HCT116 (cell line): ENCODE measurements around the gene HHIPL1. TPM values are rescaled to one million over a fixed set of nuclear protein-coding genes. Genes with fewer than 3 reads are reported as not detected.

Source experiments
- ATAC-seq: fragments of 200-7000 bp; cut with Tn5 transposase; 2 replicates; pipeline ENCODE4 v1.9.1; 2020; ENCODE audit warnings: mild to moderate bottlenecking, moderate library complexity
- BruUV-seq: library from RNA; stranded (reverse); fragments of 400-500 nt; replicated peaks from 2 replicates; lab custom pipeline; 2021; lab: Mats Ljungman, UMichigan
- CTCF ChIA-PET: fragments of 300-600 bp; sonication (Branson Sonifier 250); formaldehyde crosslinking; loops from one replicate; lab custom pipeline; 2021; ENCODE audit warnings: antibody characterized with exemption; lab: Charles Lee
- POLR2A ChIA-PET: fragments of 300-600, 350-600 bp; sonication (Branson Sonifier 250); formaldehyde crosslinking; loops from one replicate; lab custom pipeline; 2021; ENCODE audit warnings: antibody characterized with exemption; lab: Charles Lee
- RAD21 ChIA-PET, 2 experiments: fragments of 300-600 bp; sonication (Branson Sonifier 250); formaldehyde crosslinking; loops; one replicate each; lab custom pipeline; 2023; ENCODE audit warnings: low total read pairs in 2 of 2; ENCODE audit not compliant: uncharacterized antibody in 2 of 2, unreplicated experiment in 2 of 2, low non-redundant PET in 1 of 2; lab: Charles Lee
- DNase-seq: peaks from one replicate; pipeline ENCODE4 v3.0.0-alpha.2; 2010; ENCODE audit warnings: low read depth, low spot score
- H2AFZ ChIP-seq: fragments of 200-600 bp; shearing (Covaris generic), sonication (generic); 2 replicates; pipeline ENCODE4 v1.6.1; 2017; ENCODE audit warnings: low read depth, mixed run types, mixed read lengths, antibody characterized with exemption, low read length; ENCODE audit not compliant: poor library complexity, severe bottlenecking
- H3K27ac ChIP-seq: 2 replicates; pipeline ENCODE4 v1.5.1; 2012; ENCODE audit warnings: low read depth, low read length
- H3K27me3 ChIP-seq: fragments of 200-600 bp; sonication (generic); 2 replicates; pipeline ENCODE4 v1.6.1; 2016; ENCODE audit warnings: mixed run types, low read length, mixed read lengths; ENCODE audit not compliant: insufficient read depth
- H3K36me3 ChIP-seq, 2 experiments: fragments of 200-500 bp in 1 of 2; fragments of 200-600 bp in 1 of 2; sonication (Bioruptor generic) in 1 of 2; sonication (generic) in 1 of 2; 2 replicates each; pipeline versions ENCODE4 v1.5.1 to v1.6.1; 2014 to 2016; ENCODE audit warnings: low read length in 2 of 2, inconsistent platforms in 1 of 2, mixed read lengths in 1 of 2, mixed run types in 1 of 2; ENCODE audit not compliant: insufficient read depth in 2 of 2, control insufficient read depth in 1 of 2
- H3K4me1 ChIP-seq, 2 experiments: fragments of 200-600 bp in 1 of 2; sonication (generic) in 1 of 2; 2 replicates each; pipeline versions ENCODE4 v1.5.1 to v1.6.1; 2012 to 2017; ENCODE audit warnings: low read length in 2 of 2, inconsistent platforms in 1 of 2, mild to moderate bottlenecking in 1 of 2, mixed read lengths in 1 of 2, mixed run types in 1 of 2, moderate library complexity in 1 of 2; ENCODE audit not compliant: insufficient read depth in 2 of 2, control insufficient read depth in 1 of 2
- H3K4me2 ChIP-seq: fragments of 200-600 bp; sonication (generic); 2 replicates; pipeline ENCODE4 v1.6.1; 2017; ENCODE audit warnings: mixed run types, low read length, mixed read lengths
- H3K4me3 ChIP-seq, 2 experiments: fragments of 200-600 bp in 1 of 2; sonication (generic) in 1 of 2; replicated peaks in 1 of 2; 2 replicates each; pipeline ENCODE4 v1.5.1; 2011 to 2016; ENCODE audit warnings: low read length in 2 of 2, control low read depth in 1 of 2, low read depth in 1 of 2, mild to moderate bottlenecking in 1 of 2, mixed read lengths in 1 of 2, mixed run types in 1 of 2
- H3K79me2 ChIP-seq: fragments of 200-600 bp; sonication (generic); 2 replicates; pipeline ENCODE4 v1.6.1; 2017; ENCODE audit warnings: mild to moderate bottlenecking, mixed run types, low read length, moderate library complexity, mixed read lengths; ENCODE audit not compliant: insufficient read depth
- H3K9ac ChIP-seq: fragments of 200-600 bp; sonication (generic); 2 replicates; pipeline ENCODE4 v1.6.1; 2016; ENCODE audit warnings: low read length, mixed read lengths
- H3K9me2 ChIP-seq: fragments of 200-600 bp; sonication (generic), shearing (Covaris generic); 2 replicates; pipeline ENCODE4 v1.6.1; 2017; ENCODE audit warnings: mixed run types, mild to moderate bottlenecking, moderate library complexity; ENCODE audit not compliant: insufficient read depth
- H3K9me3 ChIP-seq, 2 experiments: fragments of 200-500 bp in 1 of 2; fragments of 200-600 bp in 1 of 2; sonication (Bioruptor generic) in 1 of 2; sonication (generic) in 1 of 2; 2 replicates each; pipeline ENCODE4 v1.6.1; 2014 to 2017; ENCODE audit warnings: low read length in 2 of 2, mixed read lengths in 2 of 2, inconsistent platforms in 1 of 2, low read depth in 1 of 2, mild to moderate bottlenecking in 1 of 2, mixed run types in 1 of 2, moderate library complexity in 1 of 2; ENCODE audit not compliant: control insufficient read depth in 1 of 2, insufficient read depth in 1 of 2
- H4K20me1 ChIP-seq: fragments of 200-600 bp; sonication (generic), shearing (Covaris generic); 2 replicates; pipeline ENCODE4 v1.6.1; 2017; ENCODE audit warnings: mixed run types, mild to moderate bottlenecking, moderate library complexity; ENCODE audit not compliant: insufficient read depth
- EZH2phosphoT487 ChIP-seq: fragments of 200-600 bp; IDR thresholded peaks from 2 replicates; pipeline ENCODE4 v1.6.1; 2018; ENCODE audit warnings: antibody characterized with exemption, borderline replicate concordance
- SIN3A ChIP-seq: IDR thresholded peaks from 2 replicates; pipeline ENCODE4 v1.6.1; 2012; ENCODE audit warnings: low read depth
- SRF ChIP-seq: IDR thresholded peaks from 2 replicates; pipeline ENCODE4 v1.6.1; 2012; ENCODE audit warnings: low read depth
- intact Hi-C: fragments of 100-400 bp; cut with micrococcal nuclease; formaldehyde crosslinking; loops from 2 replicates; pipeline ENCODE4 v1.10.0; 2022
- total RNA-seq: library from RNA; stranded (reverse); gene quantifications from one replicate; pipeline ENCODE4 v1.2.1, GENCODE V29; 2021; ENCODE audit not compliant: unreplicated experiment
- TF ChIP-seq, protein P1 (sequence below): IDR thresholded peaks from 2 replicates; pipeline ENCODE4 v1.6.1; 2011; ENCODE audit warnings: mild to moderate bottlenecking, low read length, moderate library complexity; ENCODE audit not compliant: insufficient replicate concordance; ENCODE audit errors: extremely low read depth

The HHIPL1 gene
- total RNA-seq, 1 experiment from 2014 or later = not detected

DNA sequence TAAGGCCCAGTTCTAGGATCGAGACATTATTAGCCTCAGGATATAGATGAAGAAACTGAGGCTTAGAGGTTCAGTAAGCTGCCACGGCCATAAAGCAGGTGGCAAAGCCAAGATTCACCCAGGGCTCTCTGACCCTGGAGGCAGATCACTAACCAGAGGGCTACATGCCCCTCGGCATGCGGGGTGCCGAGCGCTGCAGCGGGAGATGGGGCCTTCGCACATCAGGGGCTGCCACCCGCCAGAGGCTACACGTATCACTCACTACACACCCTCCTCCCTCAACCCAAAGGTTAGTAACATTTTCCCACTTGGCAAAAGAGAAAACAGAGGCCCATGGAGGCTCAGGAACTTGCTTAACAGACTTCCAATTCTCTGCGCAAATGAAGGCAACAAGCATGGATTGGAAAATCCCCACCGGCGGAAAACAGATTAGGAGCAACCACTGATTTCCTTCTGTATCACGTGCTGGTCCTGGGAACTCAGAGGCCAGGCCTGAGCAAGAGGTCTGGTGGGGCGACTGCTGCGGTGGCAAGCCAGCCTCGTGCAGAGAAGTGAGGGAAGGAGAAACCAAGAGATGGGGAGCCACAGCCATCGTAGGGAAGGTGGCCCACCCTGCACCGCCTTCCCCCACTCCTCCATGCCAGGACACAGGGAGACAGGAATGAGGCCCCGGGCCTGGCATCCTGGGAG is 46.9 kb upstream of the HHIPL1 start (continued):
- TF ChIP-seq, protein P1, sequence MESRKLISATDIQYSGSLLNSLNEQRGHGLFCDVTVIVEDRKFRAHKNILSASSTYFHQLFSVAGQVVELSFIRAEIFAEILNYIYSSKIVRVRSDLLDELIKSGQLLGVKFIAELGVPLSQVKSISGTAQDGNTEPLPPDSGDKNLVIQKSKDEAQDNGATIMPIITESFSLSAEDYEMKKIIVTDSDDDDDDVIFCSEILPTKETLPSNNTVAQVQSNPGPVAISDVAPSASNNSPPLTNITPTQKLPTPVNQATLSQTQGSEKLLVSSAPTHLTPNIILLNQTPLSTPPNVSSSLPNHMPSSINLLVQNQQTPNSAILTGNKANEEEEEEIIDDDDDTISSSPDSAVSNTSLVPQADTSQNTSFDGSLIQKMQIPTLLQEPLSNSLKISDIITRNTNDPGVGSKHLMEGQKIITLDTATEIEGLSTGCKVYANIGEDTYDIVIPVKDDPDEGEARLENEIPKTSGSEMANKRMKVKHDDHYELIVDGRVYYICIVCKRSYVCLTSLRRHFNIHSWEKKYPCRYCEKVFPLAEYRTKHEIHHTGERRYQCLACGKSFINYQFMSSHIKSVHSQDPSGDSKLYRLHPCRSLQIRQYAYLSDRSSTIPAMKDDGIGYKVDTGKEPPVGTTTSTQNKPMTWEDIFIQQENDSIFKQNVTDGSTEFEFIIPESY = no peak
- TF ChIP-seq SRF = no peak
- no peak for TF ChIP-seq EZH2phosphoT487

- Histone ChIP-seq H3K9ac (no peak overlapping the region), H4K20me1 (no peaks in the 10 kb centered on the region), H2AFZ (no peak overlapping the region), H3K4me2 (no peak overlapping the region), H3K9me3 (no peaks in the 10 kb centered on the region), H3K36me3 (no peaks in the 10 kb centered on the region; a peak in 1 of 4 replicates), H3K27me3 (no peaks in the 10 kb centered on the region), H3K27ac (no peak overlapping the region), H3K9me2 (no peaks in the 10 kb centered on the region), H3K79me2 (peaks cover 82% of the 10 kb centered on the region), H3K4me1 (peaks cover 11 to 22% of the 10 kb centered on the region in 2 experiments), H3K4me3 (no peak overlapping the region)
- ChIA-PET RAD21 (no interaction called here), POLR2A (no interaction called here), CTCF (no interaction called here)
- intact Hi-C loops = no loop called here
- TF ChIP-seq SIN3A = no peak
- TF ChIP-seq, protein P1 = no peak
- no TSS peak for BruUV-seq
- DNase-seq (no peak), ATAC-seq (no peak)
Measured at GRCh38 chr14:99598774-99599173, 46.2 kb upstream of the HHIPL1 start.
